IPS-NIHi7 (cell line): ENCODE measurements around the gene NPC2.
"Not testable (repeated sequence)": the region's sequence is repeated elsewhere in the genome, so short reads cannot be mapped to it uniquely, and the experiment has no call there.

Experiments
- DNase-seq: peaks from one replicate; pipeline ENCODE4 v3.0.0; 2012; ENCODE audit warnings: mixed read lengths; ENCODE audit errors: extremely low spot score

The NPC2 gene

DNA sequence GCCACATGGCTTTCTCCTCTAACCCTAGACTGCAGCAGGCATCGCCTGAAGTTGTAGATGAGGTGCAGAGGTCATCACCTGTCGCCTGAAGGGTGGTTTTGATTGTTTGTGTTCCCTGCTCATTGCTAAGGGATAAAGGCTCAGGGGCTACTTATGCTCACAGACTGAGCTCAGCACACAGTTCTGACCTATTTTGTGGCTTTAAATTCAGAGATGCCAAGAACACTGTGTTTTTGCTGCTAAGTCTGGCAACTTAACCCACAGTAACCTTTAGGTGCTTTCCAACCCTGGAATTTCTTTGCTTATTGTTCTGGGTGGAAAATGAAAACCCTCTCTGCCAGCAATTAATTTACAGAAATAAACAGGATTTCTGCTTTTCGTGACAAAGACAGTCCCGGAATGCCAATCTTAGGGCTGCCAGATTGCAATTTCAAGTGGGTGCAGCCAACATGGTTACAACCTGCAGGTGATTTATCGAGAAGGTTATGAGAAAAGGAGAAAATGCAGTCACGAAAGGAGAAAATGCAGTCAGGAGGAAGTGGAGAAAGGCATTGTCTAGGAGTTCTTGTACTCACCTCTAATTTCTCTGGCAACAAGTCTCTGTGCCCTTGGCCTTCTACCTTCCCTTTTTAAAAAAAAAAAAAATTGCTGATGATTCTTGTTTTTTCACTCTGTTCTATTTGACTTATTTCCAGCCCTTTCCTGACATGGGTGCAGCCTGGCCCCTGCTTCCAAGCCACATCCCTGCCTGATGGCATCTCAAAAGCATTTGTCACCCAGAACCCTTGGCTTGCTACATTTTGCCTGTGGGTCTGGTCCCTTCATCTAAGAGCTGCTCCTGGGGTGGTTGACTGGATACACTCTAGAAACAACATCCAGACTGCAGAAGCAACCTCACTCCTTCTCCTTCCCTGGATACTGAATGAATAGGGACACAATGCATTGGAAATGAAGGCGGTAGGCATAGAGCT lies 23.3 kb downstream of the NPC2 start:
- DNase-seq = no peak

DNA sequence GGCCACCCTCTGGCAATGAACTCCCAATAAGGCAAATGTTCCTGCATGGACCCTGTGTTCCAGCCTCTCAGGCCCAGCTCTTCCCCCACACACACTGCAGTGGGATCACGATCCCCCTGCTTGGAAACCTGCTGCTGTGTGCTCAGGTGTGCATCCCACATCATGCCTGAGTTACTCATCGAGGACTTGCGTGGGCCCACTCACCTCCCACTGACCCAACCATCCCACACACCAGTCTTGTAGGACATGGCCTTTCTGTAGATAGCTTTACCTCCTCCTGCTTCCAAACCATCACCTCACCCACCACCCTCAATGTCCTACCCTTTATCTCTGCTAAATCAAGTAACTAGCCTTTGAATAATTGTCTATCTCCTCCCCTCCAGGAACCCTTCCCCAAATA lies 24.6 kb downstream of the NPC2 start:
- DNase-seq = no peak

DNA sequence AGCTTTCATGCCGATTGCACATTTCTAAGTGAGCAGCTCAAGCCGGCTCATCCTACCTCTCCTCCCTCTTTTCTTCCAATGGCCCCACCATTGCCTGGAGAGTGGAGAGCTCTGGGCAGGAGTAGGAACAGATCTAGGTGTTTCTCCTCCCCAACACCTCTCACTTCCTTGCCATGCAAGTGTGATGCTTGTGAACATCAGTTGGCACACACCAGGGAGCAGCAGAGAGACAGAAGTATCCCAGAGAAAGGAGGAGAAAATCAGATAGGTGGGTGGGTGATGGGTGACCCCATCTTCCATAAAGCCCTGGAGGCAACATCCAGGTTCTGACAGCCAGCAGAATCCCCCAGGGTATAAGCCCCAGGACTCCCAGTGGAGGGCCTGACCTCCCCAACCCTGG lies 27.8 kb downstream of the NPC2 start:
- DNase-seq = no peak

DNA sequence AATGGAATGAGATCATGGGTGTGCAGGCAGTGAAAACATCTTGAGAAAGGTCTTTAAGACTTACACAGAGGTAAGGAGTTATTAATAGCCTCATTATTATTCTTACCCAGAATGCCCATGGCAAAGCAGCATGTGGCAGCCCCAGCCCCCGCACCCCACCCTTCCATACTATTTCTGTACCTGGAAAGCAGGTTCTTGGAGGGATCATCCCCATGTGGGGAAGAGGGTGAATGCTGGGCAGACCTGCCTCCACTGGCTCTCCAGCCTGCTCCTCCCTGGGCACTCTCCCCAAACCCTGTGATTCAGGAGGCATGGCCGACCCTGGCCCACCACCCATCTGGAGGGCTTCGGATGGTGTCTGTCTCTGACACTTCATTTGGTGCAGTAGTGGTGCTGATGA lies 28.3 kb downstream of the NPC2 start:
- no peak for DNase-seq

DNA sequence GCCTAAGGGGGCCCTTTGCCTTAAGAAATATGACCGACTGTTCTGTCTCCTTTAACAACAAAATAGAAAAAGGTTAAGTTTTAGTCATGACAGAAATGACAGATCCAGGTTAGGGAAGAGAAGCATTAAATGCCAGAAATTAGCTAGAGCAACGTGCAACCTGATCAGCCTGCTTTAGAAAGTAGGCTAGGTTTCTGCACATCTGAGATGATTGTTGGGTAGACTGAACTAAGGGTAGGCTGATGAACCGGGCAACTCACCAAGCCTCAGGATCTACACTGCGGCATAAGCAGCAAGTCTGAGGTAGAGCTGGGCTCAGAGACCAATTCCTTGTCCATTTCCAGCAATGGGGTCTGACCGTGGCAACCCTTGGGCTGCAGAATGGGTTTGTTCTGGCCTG lies 29.4 kb downstream of the NPC2 start:
- no peak for DNase-seq

DNA sequence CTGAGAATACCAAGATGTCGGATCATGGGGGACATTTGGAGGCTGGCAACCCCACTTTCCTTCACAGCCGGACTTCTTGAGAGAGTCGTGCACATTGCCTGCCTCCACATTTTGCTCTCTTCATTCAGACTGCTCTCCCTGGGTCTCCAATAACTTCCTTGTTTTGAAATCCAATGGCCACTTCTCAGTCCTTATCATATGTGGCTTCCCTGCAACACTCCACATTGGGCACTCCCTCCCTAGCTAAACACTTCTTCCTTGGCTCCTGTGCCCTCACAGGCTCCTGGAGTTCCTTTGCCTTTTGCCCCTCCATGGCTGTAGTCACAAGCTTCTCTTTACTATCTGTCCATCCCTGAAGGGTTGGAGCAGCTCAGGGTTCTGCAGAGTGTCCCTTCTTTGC lies 30.1 kb downstream of the NPC2 start:
- no peak for DNase-seq

DNA sequence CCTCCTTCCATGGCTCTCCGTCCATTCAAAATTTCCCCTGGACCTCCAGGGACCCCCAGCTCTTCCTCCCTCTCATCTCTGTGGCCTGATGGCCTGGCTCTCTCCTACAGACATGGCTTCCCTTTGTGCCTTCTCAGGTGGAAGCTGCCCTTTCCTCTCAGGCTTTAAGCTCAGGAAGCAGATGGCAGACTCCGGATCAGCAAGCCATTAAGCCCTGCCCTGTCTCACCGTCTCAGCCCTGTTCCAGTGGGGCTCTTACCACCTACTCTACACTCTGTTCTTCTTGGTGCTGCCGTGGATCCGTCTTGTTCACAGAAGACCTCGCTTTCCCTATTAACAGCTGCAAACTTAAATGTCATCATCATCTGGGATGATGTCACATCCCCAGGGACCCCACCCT lies 33.1 kb downstream of the NPC2 start:
- no peak for DNase-seq

DNA sequence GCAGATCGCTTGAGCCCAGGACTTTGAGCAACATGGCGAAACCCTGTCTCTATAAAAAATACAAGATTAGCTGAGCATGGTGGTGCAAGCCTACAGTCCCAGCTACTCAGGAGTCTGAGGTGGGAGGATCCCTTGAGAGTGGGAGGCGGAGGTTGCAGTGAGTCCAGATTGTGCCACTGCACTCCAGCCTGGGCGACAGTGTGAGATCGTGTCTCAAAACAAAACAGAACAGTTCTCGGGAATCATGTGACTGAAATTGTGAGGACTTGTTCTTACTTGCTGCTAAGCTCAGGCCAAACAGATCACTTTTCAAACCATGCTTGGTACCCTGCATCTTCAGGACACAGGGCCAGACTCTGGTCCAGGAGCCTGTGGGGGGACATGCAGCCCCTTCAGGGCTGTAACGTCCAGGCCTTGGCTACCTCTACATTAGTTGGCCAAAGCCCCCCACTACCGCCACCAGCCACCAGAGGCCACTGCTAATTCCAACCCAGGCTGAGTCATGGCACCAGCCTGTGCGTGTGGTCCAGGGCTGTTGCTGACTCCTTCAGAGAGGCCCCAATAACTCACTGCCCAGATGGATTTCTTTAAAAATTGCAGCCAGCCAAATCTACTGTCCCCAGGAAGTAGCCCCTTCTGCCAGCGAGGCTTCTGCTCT lies 33.7 kb downstream of the NPC2 start:
- DNase-seq = peak; percentile 84

DNA sequence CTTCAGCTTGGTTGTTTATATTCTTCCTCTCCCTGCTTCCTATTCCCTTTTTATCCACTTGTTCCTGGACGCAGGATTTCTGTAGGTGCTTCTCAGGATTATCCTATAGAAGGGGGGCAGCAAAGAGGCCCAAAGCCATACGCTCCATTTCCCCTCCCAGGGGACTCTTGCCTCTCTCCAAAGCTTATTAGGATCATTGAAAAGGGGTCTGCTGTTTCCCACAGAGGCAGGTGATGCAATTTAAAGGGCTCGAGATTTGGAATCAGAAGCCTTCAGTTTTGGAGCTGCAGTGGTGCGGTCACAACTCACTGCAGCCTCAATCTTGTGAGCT lies 35.6 kb downstream of the NPC2 start:
- no peak for DNase-seq

DNA sequence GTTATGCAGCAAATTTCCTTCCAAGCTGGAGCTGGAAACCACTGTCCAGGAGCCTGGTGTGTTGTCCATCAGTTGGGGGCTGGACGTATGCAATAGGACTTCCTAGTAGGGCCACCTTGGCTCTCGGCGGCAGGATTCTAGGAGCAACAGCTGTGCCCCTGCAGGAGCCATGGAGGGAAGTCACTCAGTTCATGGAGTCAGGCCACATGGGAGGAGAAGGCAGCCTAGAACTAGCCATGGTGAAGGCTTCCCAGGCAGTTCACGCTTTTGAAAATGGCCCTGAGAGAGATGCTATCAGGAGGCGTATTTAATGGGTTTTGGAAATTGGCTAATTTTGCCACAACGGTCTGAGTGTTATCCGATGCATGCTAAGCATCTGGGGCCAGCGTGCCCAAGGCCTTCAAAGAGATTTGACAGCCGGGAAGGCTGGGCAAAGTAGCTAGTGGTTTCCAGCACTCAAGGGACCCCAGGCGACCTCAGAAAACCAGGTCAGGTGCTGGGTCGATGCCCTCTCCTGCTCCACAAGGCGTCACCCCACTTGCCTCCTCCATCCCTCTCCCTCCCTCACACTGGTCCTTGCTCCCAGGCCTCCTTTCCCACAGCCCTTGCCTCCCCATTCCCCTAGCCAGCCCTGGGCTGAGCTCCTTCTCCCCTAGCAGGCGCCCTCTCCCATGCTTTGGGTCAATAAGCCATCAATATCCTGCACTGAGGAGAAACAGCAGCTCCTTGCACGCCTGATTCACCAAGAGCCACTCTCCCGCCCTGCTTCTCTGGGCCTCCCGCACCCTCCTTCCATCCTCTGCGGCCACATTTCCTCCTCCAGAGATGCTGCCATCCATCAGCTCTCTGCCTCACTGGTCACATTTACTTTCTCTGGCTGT lies 36.2 kb downstream of the NPC2 start:
- no peak for DNase-seq

DNA sequence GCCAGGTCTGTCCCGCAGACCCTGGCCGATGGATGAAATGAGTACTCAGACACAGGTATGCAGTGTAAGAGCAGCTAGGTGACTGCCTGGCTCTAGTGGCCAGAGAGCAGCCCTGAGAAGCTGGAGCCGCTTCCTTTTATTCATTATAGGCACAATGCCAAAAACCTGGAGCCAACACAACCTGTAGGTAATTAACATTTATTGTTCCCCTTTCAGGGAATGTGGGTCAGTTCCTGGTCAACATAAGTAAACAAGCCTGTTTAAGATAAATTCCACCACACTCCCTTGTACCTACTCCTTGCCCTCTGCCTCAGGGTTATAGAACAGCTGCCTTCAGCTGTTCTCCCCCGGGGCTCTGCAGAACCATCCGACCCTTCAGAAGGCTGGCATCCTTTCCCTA lies 38.7 kb downstream of the NPC2 start:
- not testable (repeated sequence) for DNase-seq

DNA sequence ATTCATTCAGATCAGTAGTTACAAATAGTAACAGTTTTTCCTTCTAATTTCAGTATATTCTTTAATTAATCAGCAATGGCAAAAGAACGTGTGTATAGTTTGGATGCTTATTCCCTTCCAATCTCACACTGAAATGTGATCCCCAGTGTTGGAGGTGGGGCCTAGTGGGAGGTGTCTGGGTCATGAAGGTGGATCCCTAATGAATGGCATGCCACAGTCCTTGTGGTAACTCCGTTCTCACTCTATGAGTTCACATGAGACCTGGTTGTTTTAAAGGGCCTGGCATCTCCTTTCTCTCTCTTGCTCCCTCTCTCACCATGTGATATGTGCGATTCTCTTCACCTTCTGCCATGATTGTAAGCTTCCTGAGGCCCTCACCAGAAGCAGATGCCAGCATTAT lies 48.2 kb downstream of the NPC2 start:
- no peak for DNase-seq

DNA sequence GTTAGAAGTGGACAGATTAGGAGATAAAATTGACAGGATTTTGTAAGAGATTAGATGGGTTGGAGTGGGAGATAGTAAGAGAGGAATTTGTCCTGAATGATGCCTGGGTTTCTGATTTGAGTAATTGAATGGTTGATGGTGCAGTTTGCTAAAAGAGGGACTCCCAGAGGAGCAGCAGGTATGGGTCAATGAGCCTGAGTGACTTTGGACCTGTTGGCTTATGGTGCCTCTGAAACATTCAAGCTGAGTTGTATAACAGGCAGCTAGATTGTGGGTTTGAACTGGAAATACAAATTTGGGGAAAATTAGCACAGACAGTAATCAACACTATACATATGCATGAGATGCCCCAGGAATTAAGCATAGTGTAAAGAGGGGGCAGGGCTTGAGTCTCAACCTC lies 50.3 kb downstream of the NPC2 start:
- DNase-seq = no peak

DNA sequence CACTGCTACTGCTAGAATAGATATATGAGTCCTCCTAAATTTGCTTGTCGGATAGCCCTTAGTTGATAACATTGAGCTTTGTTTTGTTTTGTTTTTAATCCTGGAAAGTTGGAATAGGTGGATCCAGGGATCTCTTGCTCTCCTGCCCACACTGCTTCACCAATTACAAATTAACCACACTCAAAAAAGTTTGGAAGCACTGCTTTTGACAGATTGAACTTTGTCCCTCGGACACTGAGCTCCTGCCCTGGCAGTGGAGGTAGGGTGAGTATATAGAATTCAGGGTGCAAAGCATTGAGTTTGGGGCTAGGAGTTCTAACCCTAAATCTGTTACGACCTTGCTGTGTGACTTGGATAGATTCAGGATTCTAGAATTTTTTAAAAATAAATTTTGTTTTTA lies 52.0 kb downstream of the NPC2 start:
- DNase-seq = no peak

DNA sequence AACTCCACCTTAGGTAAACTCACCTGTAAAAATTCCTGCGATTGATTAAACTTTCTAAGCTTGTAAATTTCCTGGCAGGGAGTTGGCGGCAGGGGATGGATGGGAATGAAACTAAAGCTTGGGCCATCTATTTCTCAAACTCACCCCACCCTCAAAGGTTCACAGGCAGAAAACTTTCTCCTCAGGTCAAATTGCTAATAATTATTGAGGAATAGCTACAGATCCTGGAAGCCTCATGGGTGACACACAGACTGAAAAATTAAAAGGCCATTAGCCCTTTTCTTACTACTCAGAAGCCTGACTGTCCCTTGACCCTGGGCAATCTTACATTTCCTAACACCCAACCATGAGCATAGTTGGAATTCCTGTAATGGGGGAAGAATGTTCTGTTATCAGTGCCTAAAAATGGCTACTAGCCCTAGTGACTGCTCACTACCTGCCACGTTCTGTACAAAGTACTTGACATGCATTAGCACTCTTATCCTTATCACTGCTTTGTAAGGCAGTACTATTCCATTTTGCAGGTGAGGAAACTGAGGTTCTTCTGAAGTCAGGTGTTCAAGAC lies 54.7 kb downstream of the NPC2 start:
- no peak for DNase-seq

DNA sequence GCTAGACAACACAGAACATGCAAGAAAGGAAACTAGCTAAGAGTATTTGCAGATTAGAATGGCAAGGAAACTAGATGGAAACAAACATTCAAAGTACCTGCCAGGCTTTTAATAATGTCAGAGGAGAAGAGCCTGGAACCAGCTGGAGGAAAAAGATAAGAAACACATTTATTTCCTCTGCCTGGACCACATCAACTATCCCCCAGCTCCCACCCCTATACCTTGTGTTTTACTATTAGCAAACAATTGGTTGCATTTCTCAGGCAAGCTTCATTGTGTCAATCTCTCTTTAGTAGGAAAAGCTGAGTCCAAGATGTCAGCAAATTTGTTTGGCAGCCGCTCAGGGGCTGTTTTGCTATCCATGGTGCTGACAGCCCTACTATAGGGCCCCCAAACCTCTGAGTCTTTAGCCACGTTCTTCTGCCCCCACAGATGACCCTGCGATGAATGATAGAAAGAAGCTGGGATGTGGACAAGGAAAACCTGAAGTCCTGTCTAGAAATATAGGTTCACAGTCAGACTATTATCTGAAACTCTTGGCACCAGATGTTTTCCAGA lies 55.5 kb downstream of the NPC2 start:
- peak; percentile 67 for DNase-seq

DNA sequence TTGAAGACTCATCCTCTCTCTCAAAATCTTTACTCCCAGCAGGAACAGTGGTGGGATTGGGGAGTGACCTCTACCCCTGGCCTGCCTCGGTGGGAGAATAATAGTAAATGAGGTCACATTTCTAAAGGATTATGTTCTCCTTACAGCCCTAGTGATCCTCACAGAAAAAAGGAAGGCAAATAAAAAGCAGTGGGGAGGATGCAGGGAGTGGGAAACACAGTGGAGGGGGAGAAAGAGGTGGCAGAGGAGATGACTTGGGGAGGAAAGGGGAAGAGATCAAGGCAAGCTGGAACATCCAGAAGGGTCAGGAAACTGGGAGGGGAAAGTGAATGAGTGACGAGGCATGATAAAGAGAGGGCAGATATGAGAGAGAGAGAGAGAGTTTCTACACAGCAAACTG lies 58.8 kb downstream of the NPC2 start:
- no peak for DNase-seq

DNA sequence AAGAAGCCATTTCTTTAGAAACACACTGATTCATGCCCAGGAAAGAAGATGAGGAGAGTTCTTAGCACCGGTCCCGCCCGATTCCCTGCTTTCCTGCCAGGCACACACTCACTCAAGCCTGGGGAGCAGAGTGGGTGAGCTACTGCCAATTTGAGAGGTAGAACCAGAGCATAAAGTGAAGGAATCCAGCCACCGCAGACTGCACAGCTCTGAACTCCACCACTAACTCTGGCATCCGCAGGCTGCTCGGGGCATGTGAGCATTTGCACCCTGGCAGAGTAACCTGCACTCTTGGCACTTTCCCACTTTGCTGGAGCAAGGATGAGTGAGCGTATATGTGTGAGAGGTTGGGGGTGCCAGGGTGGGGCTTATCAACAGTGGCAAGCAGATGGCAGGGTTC lies 63.1 kb downstream of the NPC2 start:
- no peak for DNase-seq
